Measurements from ENCODE around the gene LY6G6D. TPM values are rescaled to one million over a fixed set of nuclear protein-coding genes. Genes with fewer than 3 reads are reported as not detected.
A peak's percentile ranks its signal among the peaks of the same experiment; 100 is the strongest.

LY6G6D gene
- total and polyA plus RNA-seq, 2 of the 13 experiments (the other 11 are each of a cell fraction or from before 2014, with no cell fraction given) = not detected

GRCh38 chr6:31737991-31738979, 23.1 kb downstream of the LY6G6D start (continued):
- 0 out of 2 replicates have a peak, but pooled peaks have one; percentile 68 for TF ChIP-seq CSRNP1 (CRISPR knock-in tag; IDR thresholded peaks at IDR 0.05)
- peak; percentile 82; the same call in 1 of the 2 replicates for TF ChIP-seq ISL2 (CRISPR knock-in tag; IDR thresholded peaks at IDR 0.05)
- TF ChIP-seq CTCF (CRISPR knock-in tag; IDR thresholded peaks at IDR 0.05) = peak; percentile 44
- TF ChIP-seq KDM2A (CRISPR knock-in tag; IDR thresholded peaks at IDR 0.05; ENCODE audit: borderline replicate concordance, low read depth) = peak; percentile 49
- no peak for TF ChIP-seq GABPA (IDR thresholded peaks at IDR 0.05; ENCODE audit: low read depth, low read length)
- peak; percentile 38 for TF ChIP-seq GABPA (CRISPR knock-in tag; IDR thresholded peaks at IDR 0.05; ENCODE audit: low read depth)
- TF ChIP-seq ESRRA (CRISPR knock-in tag; IDR thresholded peaks at IDR 0.05; ENCODE audit: low read depth) = peak; percentile 58
- TF ChIP-seq MTERF4 (CRISPR knock-in tag; IDR thresholded peaks at IDR 0.05) = no peak
- no peak; the same call in 1 of the 2 replicates for TF ChIP-seq ZNF672 (CRISPR knock-in tag; IDR thresholded peaks at IDR 0.05)
- peak; percentile 75 for TF ChIP-seq RARA (CRISPR knock-in tag; IDR thresholded peaks at IDR 0.05)
- no peak for TF ChIP-seq TRIM24 (CRISPR knock-in tag; IDR thresholded peaks at IDR 0.05)
- TF ChIP-seq MAZ (IDR thresholded peaks at IDR 0.05; ENCODE audit: borderline replicate concordance, low read depth, low read length) = peak; percentile 34; the same call in 1 of the 2 replicates
- TF ChIP-seq MAZ (CRISPR knock-in tag; IDR thresholded peaks at IDR 0.05; ENCODE audit: low read depth) = peak; percentile 79
- 0 out of 2 replicates have a peak, but pooled peaks have one; percentile 13 for TF ChIP-seq SMAD3 (CRISPR knock-in tag; IDR thresholded peaks at IDR 0.05)
- TF ChIP-seq ZSCAN22 (CRISPR knock-in tag; IDR thresholded peaks at IDR 0.05) = no peak
- 0 out of 2 replicates have a peak, but pooled peaks have one; percentile 67 for TF ChIP-seq ZSCAN20 (CRISPR knock-in tag; IDR thresholded peaks at IDR 0.05; ENCODE audit: borderline replicate concordance)
- TF ChIP-seq ATF7 (IDR thresholded peaks at IDR 0.05) = no peak; the same call in 1 of the 2 replicates
- no peak for TF ChIP-seq ATF7 (CRISPR knock-in tag; IDR thresholded peaks at IDR 0.05)
- TF ChIP-seq ATF1 (CRISPR knock-in tag; IDR thresholded peaks at IDR 0.05) = no peak
- peak; percentile 81; the same call in 1 of the 2 replicates for TF ChIP-seq ZNF362 (CRISPR knock-in tag; IDR thresholded peaks at IDR 0.05; ENCODE audit: borderline replicate concordance)
- no peak for TF ChIP-seq ZNF550 (CRISPR knock-in tag; IDR thresholded peaks at IDR 0.05; ENCODE audit: borderline replicate concordance)
- TF ChIP-seq ZNF263 (CRISPR knock-in tag; IDR thresholded peaks at IDR 0.05) = 0 out of 2 replicates have a peak, but pooled peaks have one; percentile 15
- TF ChIP-seq RAD21 (CRISPR knock-in tag; IDR thresholded peaks at IDR 0.05) = peak; percentile 38; the same call in 1 of the 2 replicates
- TF ChIP-seq PRPF4 (IDR thresholded peaks at IDR 0.05; ENCODE audit: low read depth, low read length, poor library complexity, severe bottlenecking) = no peak
- peak; percentile 31; the same call in 1 of the 2 replicates for TF ChIP-seq FOXK1 (CRISPR knock-in tag; IDR thresholded peaks at IDR 0.05; ENCODE audit: borderline replicate concordance, low read depth)

All from HepG2 (cell line).